HG03039 (cell line): ENCODE data around the gene GCM1.

Experiments
- ATAC-seq: cut with Tn5 transposase; IDR thresholded peaks from one replicate; pipeline ENCODE4 v1.9.1; 2021; ENCODE audit warnings: mild to moderate bottlenecking, moderate library complexity; ENCODE audit not compliant: unreplicated experiment

GCM1 gene

GRCh38 chr6:53154071-53154470 is 5.4 kb upstream of the GCM1 start:
- no peak for ATAC-seq

- no peak for ATAC-seq
These were observed 3.9 kb upstream of the GCM1 start for GRCh38 chr6:53152576-53152975.

- no peak for ATAC-seq
These were observed 3.0 kb upstream of the GCM1 start for GRCh38 chr6:53151676-53152075.

GRCh38 chr6:53144802-53145201 is 3.8 kb downstream of the GCM1 start:
- no peak for ATAC-seq

- no peak for ATAC-seq
These were observed 4.9 kb downstream of the GCM1 start for GRCh38 chr6:53143710-53144109.

DNA sequence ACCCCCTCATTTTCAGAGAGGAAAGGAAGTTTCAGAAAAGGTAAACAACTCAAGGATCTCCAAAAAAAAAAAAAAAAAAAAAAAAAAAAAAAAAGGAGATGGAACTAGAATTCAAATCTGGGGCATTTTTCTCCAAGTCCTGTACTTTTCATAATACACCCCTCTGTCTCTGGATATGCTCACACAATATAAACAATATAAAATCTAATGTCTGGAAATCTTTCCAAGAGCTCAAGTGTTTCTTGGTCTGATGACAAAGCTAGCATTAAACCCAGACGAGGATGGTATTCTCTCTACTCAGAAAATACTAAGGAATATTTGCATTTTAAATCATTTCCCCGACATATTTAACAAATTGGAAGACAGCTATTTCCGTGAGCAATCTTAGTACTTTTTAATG is 5.8 kb downstream of the GCM1 start:
- no peak for ATAC-seq

- ATAC-seq = no peak
These were observed 8.7 kb downstream of the GCM1 start for GRCh38 chr6:53139841-53140413.

DNA sequence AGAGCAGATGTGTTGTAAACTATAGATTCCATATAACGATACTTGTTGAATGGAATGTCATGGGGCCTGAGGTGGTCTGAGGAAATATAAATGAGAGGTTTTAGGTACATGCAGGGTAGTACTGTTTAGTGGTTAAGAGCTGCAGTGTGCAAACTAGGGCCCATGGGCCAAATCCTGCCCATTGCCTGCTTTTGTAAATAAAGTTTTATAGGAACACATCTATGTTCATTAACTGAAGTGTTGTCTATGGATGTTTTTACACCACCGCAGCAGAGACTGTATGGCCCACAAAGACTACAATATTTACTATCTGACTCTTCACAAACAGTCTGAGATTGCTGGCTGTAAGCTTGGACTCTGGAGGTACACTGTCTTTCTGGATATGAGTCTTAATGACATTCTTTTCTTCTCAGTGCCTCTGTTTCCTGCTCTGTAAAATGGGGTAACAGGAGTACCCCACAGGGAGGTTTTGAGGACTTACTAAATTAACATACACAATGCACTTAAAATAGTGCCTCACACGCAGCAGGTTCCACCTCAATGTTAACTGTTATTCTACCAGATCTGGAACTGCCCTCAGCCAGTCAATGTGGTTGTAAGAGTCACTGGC is 12.5 kb downstream of the GCM1 start:
- no peak for ATAC-seq

- ATAC-seq = no peak
These were observed 13.9 kb downstream of the GCM1 start for GRCh38 chr6:53134601-53135235.

GRCh38 chr6:53133961-53134360 is 14.7 kb downstream of the GCM1 start:
- ATAC-seq = no peak

GRCh38 chr6:53130569-53131290 is 17.9 kb downstream of the GCM1 start:
- ATAC-seq = no peak

- no peak for ATAC-seq
These were observed 19.8 kb downstream of the GCM1 start for GRCh38 chr6:53128842-53129241.

DNA sequence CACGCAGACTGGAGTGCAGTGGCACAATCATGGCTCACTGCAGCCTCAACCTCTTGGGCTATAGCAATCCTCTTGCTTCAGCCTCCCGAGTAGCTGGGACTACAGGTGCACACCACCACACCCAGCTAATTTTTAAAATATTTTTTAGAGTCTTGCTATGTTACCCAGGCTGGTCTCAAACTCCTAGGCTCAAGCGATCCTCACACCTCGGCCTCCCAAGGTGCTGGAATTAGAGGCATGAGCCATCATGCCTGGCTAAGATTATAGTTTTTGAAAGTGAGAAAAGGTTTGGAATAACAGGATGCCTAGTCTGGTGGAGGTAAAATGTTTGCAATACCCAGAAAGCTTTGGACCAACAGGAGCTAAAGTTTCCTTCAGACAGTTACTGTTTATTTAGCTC is 23.4 kb downstream of the GCM1 start:
- ATAC-seq = no peak

GRCh38 chr6:53124131-53124800 is 24.4 kb downstream of the GCM1 start:
- no peak for ATAC-seq

DNA sequence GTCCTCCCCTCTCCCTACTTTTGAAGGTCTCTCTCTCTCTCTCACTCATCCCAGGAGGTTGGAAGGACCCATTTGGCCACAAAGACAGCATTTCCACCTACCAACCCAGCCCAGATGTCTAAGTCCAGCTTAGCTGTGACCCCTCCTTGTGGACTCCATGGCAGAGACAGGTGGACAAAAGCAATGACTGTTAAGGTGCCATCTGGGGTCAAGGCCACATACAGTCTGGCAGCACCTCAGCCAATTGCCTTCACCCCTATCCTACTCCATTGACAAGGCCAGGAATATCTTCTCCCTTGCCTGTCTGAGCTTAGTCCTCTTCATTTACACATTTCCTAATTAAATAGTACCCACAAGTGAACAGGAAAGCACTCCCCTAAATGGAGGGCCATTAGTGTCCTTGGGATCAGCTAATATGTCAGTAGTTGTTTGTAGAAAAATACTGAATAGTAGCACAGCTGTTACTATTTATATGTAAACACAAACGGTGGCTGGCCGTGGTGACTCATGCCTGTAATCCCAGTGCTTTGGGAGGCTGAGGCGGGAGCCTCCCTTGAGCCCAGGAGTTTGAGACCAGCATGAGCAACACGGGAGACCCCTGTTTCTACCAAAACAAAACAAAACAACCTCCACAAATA is 28.8 kb downstream of the GCM1 start:
- ATAC-seq = no peak

DNA sequence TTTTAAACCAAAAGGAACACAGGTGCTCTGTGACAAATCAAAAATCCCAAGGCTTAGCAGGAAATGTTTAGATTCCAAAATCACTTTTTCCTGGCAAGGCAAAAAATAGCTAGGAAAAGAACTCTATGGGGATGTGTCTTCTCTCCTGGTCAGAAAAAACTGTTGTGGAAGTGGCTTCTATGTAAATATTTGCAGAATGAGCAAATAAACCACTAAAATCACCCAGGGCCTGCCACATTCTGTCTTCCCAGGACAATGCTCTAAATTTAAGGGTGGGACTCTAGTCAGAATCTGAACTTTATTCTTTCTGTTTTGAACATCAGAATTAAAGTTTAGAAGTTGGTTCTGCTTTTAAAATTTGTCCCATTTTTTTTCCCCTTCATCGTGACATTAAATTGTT is 29.3 kb downstream of the GCM1 start:
- ATAC-seq = no peak

GRCh38 chr6:53115741-53116140 is 32.9 kb downstream of the GCM1 start:
- ATAC-seq = no peak

DNA sequence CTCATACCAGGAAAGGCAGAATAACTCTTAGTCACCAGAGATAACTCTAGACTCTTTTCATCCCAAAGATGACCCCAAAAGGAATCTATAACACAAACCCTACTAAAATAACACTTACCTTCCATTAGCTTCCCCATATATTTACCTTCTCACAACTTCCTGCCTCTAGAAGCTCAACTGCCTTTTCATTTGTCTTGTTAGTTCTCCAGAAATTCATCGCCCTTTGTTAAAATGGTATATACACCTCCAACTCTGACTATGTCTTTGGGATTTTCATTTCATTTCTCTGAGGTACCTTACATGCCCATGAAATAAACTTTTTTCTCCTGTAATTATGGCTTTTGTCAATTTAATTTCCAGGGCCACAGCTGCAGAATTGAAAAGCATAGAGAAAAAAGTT is 33.5 kb downstream of the GCM1 start:
- ATAC-seq = no peak

DNA sequence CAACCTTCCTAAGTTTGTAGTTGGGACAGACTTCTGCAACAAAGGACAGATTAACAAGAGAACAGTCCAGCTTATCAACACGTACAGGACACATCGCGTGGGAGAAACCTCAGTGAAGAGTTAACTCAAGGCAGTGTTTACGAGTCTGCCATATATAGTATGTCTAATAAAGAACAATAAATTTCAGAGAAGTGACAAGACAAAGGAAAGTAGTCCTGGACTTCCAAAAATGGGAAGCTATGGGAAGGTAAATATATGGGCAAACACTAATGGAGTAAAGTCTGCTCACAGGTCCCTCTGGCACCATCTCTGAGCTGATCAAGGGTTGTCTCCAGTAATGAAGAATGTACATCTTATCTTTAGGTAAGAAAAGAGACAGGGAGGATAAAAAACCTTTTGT is 34.9 kb downstream of the GCM1 start:
- no peak for ATAC-seq

- no peak for ATAC-seq
These were observed 35.8 kb downstream of the GCM1 start for GRCh38 chr6:53112871-53113270.

- ATAC-seq = no peak
These were observed 36.2 kb downstream of the GCM1 start for GRCh38 chr6:53112404-53112803.
